Calu3 (cell line): ENCODE measurements around the gene ZNF783. TPM values are rescaled to one million over a fixed set of nuclear protein-coding genes. Genes with fewer than 3 reads are reported as not detected.

Experiments used
- BruUV-seq: library from RNA; stranded (reverse); fragments of 400-500 nt; replicated peaks from 2 replicates; lab custom pipeline; 2021; lab: Mats Ljungman, UMichigan
- CTCF ChIA-PET: fragments of 300-600 bp; sonication (Branson Sonifier 250); formaldehyde crosslinking; loops from one replicate; lab custom pipeline; 2022; ENCODE audit warnings: antibody characterized with exemption; lab: Charles Lee
- DNase-seq: peaks from one replicate; pipeline ENCODE4 v3.0.0; 2022
- H3K27ac Mint-ChIP-seq: one replicate; pipeline ENCODE4 v1.8.0; 2022; ENCODE audit warnings: mixed read lengths; ENCODE audit not compliant: unreplicated experiment
- H3K27me3 Mint-ChIP-seq: one replicate; pipeline ENCODE4 v1.8.0; 2022; ENCODE audit warnings: mixed read lengths; ENCODE audit not compliant: unreplicated experiment
- H3K36me3 Mint-ChIP-seq: one replicate; pipeline ENCODE4 v1.8.0; 2022; ENCODE audit warnings: mild to moderate bottlenecking, moderate library complexity, mixed read lengths; ENCODE audit not compliant: insufficient read depth, unreplicated experiment
- H3K4me1 Mint-ChIP-seq: one replicate; pipeline ENCODE4 v1.8.0; 2022; ENCODE audit warnings: mild to moderate bottlenecking, low read depth, mixed read lengths; ENCODE audit not compliant: unreplicated experiment
- H3K4me3 Mint-ChIP-seq: one replicate; pipeline ENCODE4 v1.8.0; 2022; ENCODE audit warnings: mild to moderate bottlenecking, low read depth, moderate library complexity, mixed read lengths; ENCODE audit not compliant: unreplicated experiment
- H3K9me3 Mint-ChIP-seq: one replicate; pipeline ENCODE4 v1.8.0; 2022; ENCODE audit warnings: low read depth, mixed read lengths; ENCODE audit not compliant: unreplicated experiment
- CTCF ChIP-seq: fragments of 200-600 bp; IDR thresholded peaks from one replicate; pipeline ENCODE4 v1.8.0; 2022; ENCODE audit warnings: antibody characterized with exemption; ENCODE audit not compliant: unreplicated experiment
- intact Hi-C: fragments of 100-400 bp; cut with micrococcal nuclease; formaldehyde crosslinking; loops from one replicate; pipeline ENCODE4 v1.10.0; 2022; ENCODE audit not compliant: unreplicated experiment
- total RNA-seq: library from RNA; stranded (reverse); gene quantifications from 2 replicates; pipeline ENCODE4 v1.2.3, GENCODE V29; 2022

Gene ZNF783
- total RNA-seq, 1 experiment from 2014 or later, result 17.8 TPM

- no TSS peak for BruUV-seq
Measured at GRCh38 chr7:149218469-149219420, 43.3 kb upstream of the ZNF783 start.

GRCh38 chr7:149220534-149220933 lies 41.5 kb upstream of the ZNF783 start:
- CTCF ChIA-PET, result no interaction called here
- intact Hi-C loops, result no loop called here
- no peak for DNase-seq
- Mint-ChIP-seq H3K4me1 (no peaks in the 10 kb centered on the region), H3K4me3 (no peak overlapping the region), H3K36me3 (peaks cover 34% of the 10 kb centered on the region), H3K27ac (no peak overlapping the region), H3K27me3 (no peaks in the 10 kb centered on the region), H3K9me3 (no peaks in the 10 kb centered on the region)
- no TSS peak for BruUV-seq
- TF ChIP-seq CTCF, result no peak

More at GRCh38 chr7:149218469-149219420, 43.3 kb upstream of the ZNF783 start:
- no peaks in the 10 kb centered on the region for H3K27me3 Mint-ChIP-seq
- intact Hi-C loops, result no loop called here
- CTCF ChIA-PET, result interaction anchor here (0.7 kb wide), 1 partner anchor 277 kb away, joined by 3 read pairs; no protein-coding TSS in a partner anchor
- TF ChIP-seq CTCF, result no peak
- no peak overlapping the region for H3K27ac Mint-ChIP-seq
- H3K9me3 Mint-ChIP-seq, result no peaks in the 10 kb centered on the region
- H3K4me1 Mint-ChIP-seq, result no peaks in the 10 kb centered on the region
- no peak for DNase-seq
- no peak overlapping the region for H3K4me3 Mint-ChIP-seq
- peaks cover 47% of the 10 kb centered on the region for H3K36me3 Mint-ChIP-seq

- intact Hi-C loops, result no loop called here
- no peak overlapping the region for H3K4me3 Mint-ChIP-seq
- no peak for DNase-seq
- no peak for TF ChIP-seq CTCF
- no peaks in the 10 kb centered on the region for H3K9me3 Mint-ChIP-seq
- peaks cover 37% of the 10 kb centered on the region for H3K36me3 Mint-ChIP-seq
- BruUV-seq, result no TSS peak
- CTCF ChIA-PET, result no interaction called here
- no peaks in the 10 kb centered on the region for H3K4me1 Mint-ChIP-seq
- H3K27me3 Mint-ChIP-seq, result no peaks in the 10 kb centered on the region
- no peak overlapping the region for H3K27ac Mint-ChIP-seq
Measured at GRCh38 chr7:149223176-149223575, 38.8 kb upstream of the ZNF783 start.

GRCh38 chr7:149223761-149224160 lies 38.2 kb upstream of the ZNF783 start:
- Mint-ChIP-seq H3K27ac (no peak overlapping the region), H3K4me1 (peaks cover 2% of the 10 kb centered on the region), H3K9me3 (no peaks in the 10 kb centered on the region), H3K36me3 (peaks cover 37% of the 10 kb centered on the region), H3K4me3 (no peak overlapping the region), H3K27me3 (no peaks in the 10 kb centered on the region)
- no peak for TF ChIP-seq CTCF
- no peak for DNase-seq
- CTCF ChIA-PET, result no interaction called here
- no TSS peak for BruUV-seq
- intact Hi-C loops, result no loop called here
